Vagina (tissue), 2 donors: Measurements from ENCODE around the gene AKR1B1.

Experiments
- POLR2A ChIP-seq, 2 donors: fragments of 450-650 bp; IDR thresholded peaks; one replicate each; pipeline ENCODE4 v1.6.1; 2017; ENCODE audit warnings: antibody characterized with exemption in 2 of 2, mild to moderate bottlenecking in 2 of 2, moderate library complexity in 2 of 2
- POLR2AphosphoS5 ChIP-seq, 2 donors: sonication (generic); formaldehyde crosslinking; IDR thresholded peaks; one replicate each; pipeline ENCODE4 v1.9.0; 2017; ENCODE audit warnings: antibody characterized with exemption in 2 of 2, mild to moderate bottlenecking in 2 of 2, low read depth in 1 of 2; ENCODE audit not compliant: insufficient read depth in 1 of 2
- TF ChIP-seq, protein P1 (sequence below), 3 experiments: fragments of 450-650 bp in 2 of 3; fragments of 200-600 bp in 1 of 3; sonication (generic) in 1 of 3; IDR thresholded peaks; one replicate each; pipeline ENCODE4 v1.5.1; 2017 to 2019; ENCODE audit warnings: antibody characterized with exemption in 3 of 3, mild to moderate bottlenecking in 2 of 3, moderate library complexity in 2 of 3

DNA sequence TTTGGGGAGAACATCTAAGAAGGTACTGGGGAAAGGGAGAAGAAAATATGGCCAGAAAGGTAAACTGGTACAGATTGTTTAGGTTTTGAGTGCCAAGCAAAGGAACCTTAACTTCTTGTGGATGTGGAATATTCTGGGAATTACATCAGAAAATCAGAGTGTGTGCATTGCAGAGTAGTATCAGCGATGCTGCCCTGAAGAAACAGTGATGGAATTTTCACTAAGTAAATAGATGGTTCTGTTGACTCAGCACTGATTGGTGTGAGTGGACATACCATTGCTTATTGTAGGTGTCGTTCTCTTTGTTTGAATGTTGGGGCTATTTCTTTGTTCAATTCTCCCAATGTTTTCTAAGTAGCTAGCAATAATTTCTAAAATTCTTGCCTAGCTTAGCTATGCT lies 24.4 kb upstream of the AKR1B1 start:
- TF ChIP-seq, protein P1, sequence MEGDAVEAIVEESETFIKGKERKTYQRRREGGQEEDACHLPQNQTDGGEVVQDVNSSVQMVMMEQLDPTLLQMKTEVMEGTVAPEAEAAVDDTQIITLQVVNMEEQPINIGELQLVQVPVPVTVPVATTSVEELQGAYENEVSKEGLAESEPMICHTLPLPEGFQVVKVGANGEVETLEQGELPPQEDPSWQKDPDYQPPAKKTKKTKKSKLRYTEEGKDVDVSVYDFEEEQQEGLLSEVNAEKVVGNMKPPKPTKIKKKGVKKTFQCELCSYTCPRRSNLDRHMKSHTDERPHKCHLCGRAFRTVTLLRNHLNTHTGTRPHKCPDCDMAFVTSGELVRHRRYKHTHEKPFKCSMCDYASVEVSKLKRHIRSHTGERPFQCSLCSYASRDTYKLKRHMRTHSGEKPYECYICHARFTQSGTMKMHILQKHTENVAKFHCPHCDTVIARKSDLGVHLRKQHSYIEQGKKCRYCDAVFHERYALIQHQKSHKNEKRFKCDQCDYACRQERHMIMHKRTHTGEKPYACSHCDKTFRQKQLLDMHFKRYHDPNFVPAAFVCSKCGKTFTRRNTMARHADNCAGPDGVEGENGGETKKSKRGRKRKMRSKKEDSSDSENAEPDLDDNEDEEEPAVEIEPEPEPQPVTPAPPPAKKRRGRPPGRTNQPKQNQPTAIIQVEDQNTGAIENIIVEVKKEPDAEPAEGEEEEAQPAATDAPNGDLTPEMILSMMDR (IDR thresholded peaks at IDR 0.05) = no peak
- TF ChIP-seq POLR2A (IDR thresholded peaks at IDR 0.05) (no peak), POLR2AphosphoS5 (IDR thresholded peaks at IDR 0.05; ENCODE audit: insufficient read depth in 1 of 2, low read depth in 1 of 2) (no peak)
